Left renal cortex interstitium (tissue), 4 donors: Measurements from ENCODE around the gene RALGAPA1. TPM values are rescaled to one million over a fixed set of nuclear protein-coding genes. Genes with fewer than 3 reads are reported as not detected.
A peak's percentile ranks its signal among the peaks of the same experiment; 100 is the strongest.
"Not testable (repeated sequence)": the region's sequence is repeated elsewhere in the genome, so short reads cannot be mapped to it uniquely, and the experiment has no call there.

Source experiments
- DNase-seq, 4 donors: peaks; one replicate each; pipeline ENCODE4 v3.0.0-alpha.2; 2013; ENCODE audit warnings: low read depth in 4 of 4, low spot score in 2 of 4, missing footprints in 1 of 4
- polyA plus RNA-seq, 4 donors: library from polyadenylated mRNA; unstranded; fragments of 120-200 nt; gene quantifications; one replicate each; pipeline ENCODE4 v1.2.1, GENCODE V29; 2013; ENCODE audit not compliant: insufficient read length in 4 of 4

Gene RALGAPA1
- polyA plus RNA-seq, 4 donors, result 30.3 to 58.3 (median 43.5) TPM

DNA sequence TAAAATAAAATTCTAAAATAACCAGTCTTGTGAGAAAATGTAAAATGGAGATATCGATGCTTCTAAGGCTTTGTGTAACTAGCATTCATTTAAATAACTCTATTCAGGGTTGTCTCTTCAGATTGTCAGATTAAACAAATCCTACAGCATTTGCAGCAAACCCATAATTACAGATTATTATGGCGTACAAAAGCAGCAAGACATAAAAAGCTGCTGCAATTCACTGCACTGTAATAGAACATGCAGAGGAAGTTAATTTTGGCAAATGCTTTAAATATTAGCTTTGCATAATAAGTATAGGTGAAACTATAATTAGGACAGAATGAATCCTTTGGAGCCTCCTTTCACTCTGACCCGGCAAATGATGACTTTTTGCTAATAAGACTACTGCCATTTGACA, 176.8 kb downstream of the RALGAPA1 start:
- DNase-seq, result no peak

GRCh38 chr14:35631071-35631805, 177.9 kb downstream of the RALGAPA1 start:
- DNase-seq, result no peak

DNA sequence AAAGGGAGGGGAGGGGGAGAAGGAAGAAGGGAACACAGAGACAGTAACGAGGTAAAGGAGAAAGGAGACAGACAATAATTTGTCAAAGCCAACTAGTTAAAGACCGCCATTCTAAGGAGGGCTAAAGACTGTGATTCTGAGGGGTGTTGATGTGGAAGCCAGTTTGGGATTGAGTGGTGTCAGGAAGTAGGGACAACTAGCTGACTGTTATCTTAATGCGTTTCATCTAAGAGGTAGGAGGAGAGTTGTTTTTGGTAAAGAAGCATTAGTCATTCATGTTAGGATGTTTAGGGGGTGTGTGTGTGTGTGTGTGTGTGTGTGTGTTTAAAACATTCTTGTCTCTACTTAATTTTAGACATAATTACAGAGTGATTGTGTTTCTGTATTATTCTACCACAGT, 180.1 kb downstream of the RALGAPA1 start:
- DNase-seq, result no peak

DNA sequence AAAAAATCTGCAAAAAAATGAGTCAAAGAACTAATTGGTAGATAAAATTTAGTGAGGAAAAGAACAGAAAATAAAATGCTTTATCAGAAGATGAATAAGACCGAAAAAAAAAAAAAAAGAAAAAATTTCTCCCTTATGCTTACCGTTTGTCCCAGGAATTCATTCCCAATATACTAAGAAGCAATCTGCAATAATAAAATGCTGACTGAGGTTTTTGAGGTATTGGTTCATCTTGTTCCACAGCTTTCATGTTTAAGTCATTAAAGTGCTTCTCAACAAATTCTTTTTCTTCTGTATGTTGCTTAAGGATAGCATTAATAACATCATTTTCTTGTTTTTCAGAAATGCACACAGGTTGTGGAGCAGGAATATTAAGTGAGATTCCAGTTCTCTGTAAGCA, 182.1 kb downstream of the RALGAPA1 start:
- not testable (repeated sequence) for DNase-seq

DNA sequence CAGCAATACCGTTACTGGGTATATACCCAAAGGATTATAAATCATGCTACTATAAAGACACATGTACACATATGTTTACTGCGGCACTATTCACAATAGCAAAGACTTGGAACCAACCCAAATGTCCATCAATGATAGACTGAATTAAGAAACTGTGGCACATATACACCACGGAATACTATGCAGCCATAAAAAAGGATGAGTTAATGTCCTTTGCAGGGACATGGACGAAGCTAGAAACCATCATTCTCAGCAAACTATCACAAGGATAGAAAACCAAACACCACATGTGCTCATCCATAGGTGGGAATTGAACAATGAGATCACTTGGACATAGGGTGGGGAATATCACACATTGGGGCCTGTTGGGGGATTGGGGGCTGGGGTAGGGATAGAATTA, 187.1 kb downstream of the RALGAPA1 start:
- not testable (repeated sequence) for DNase-seq

DNA sequence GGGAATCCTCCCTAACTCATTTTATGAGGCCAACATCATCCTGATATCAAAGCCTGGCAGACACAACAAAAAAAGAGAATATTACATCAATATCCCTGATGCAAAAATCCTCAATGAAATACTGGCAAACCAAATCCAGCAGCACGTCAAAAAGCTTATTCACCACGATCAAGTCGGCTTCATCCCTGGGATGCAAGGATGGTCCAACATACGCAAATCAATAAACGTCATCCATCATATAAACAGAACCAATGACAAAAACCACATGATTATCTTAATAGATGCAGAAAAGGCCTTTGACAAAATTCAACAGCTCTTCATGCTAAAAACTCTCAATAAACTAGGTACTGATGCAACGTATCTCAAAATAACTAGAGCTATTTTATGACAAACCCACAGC, 189.1 kb downstream of the RALGAPA1 start:
- not testable (repeated sequence) for DNase-seq

- not testable (repeated sequence) for DNase-seq
Observed at GRCh38 chr14:35619461-35619860, 189.6 kb downstream of the RALGAPA1 start.

- no peak for DNase-seq
Observed at GRCh38 chr14:35617500-35617899, 191.6 kb downstream of the RALGAPA1 start.

- DNase-seq, result no peak
Observed at GRCh38 chr14:35607380-35607779, 201.7 kb downstream of the RALGAPA1 start.

GRCh38 chr14:35600253-35600652, 208.8 kb downstream of the RALGAPA1 start:
- no peak for DNase-seq

GRCh38 chr14:35594616-35595015, 214.5 kb downstream of the RALGAPA1 start:
- DNase-seq, result no peak

- DNase-seq, result not testable (repeated sequence)
Observed at GRCh38 chr14:35587373-35587772, 221.7 kb downstream of the RALGAPA1 start.

DNA sequence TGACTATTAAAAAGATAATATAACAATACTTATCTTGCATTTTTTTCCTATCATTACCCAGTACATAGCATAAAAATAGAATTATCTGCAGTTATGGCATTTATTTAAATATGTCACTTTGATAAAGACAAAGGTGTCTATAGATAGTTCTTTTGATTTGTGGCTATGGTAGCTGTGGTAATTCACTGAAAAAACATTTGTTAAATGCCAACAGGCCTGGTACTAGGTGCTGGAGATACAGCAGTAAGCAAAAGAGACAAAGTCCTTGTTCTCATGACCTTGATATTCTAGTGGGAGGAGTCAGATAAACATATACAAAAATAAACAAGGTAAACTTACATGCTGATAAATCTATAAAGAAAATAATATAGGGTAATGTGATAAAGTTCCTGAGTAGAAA, 230.5 kb downstream of the RALGAPA1 start:
- DNase-seq, result no peak

DNA sequence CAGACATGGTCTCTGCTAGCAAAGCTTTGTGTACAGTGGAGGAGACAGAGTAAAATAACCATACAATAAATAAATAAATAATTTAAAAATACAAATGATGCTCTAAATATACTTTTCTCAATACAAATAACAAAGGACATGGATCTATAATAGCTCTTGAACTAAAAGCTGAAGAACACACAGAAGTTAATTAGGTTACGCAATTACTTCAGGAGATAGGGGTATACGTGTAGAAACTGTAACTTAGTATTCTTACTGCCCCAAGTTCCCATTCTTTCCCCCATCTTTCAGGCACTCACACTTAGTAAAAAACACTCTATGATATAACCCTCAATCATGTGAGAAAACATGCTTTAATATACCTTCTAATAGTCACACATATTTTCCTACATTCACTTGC, 231.0 kb downstream of the RALGAPA1 start:
- DNase-seq, result no peak

- no peak for DNase-seq
Observed at GRCh38 chr14:35576856-35577255, 232.2 kb downstream of the RALGAPA1 start.

DNA sequence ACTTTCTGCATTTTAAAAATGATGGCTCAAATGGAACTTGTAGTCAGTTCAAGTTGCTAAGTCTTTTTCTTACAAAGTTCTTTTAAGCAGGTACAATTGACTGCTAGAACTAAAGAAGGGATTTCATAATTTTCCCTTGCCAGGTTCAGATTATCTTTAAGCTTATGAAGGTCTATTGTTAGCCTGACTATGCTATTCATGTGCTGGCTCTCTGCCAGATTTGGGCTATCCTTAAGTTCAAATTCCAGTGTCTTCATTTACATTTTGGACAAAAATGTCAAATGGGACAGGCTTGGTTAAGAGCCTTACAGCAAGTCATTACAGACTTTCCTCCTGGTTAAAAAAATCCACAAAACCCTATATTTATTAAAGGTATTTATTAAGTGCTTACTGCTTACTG, 232.8 kb downstream of the RALGAPA1 start:
- no peak for DNase-seq

- no peak for DNase-seq
Observed at GRCh38 chr14:35573911-35574310, 235.2 kb downstream of the RALGAPA1 start.

DNA sequence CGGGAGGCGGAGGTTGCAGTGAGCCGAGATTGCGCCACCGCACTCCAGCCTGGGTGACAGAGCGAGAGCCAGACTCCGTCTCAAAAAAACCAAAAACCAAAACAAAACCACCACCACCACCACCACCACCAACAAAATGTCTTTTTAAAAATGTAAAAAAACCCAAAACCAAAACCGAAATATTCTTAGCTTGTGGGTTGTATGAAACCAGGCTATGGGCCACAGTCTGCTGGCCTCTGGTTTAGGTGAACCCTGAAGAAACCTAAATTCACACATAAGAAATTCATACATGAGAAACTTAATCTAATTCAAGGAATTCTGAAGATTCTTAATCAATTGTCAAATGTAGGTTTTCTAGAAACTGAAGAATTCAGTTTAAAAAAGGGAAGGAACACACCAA, 237.5 kb downstream of the RALGAPA1 start:
- DNase-seq, result no peak

DNA sequence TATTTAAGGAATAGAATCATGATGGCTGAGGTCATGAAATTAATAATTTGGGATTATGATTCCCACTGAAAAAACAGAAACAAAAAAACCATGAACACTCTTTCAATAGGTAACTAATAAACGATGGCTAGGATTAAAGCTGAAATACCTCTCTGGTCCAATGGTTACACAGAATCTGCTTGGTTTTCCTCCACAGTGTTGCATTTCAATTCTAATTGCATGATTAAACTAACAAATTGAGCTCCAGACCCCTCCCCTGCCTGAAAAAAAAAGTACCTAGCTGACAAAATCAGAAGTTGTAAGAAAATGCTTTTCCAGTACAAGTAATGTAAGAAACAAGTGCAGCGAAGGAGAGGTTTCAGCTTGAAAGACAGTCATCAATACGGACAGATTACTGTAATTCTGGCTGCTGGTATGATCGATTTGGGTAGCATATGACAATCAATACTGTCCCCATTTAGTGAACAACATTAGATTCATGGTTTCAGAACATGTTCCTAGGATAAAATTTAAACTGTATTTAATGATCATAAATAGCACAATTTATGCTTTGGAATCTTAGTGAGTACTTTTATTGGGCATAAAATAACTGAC, 243.1 kb downstream of the RALGAPA1 start:
- DNase-seq, result peak in 2 of 4 donors; percentile 2 to 20

- DNase-seq, result no peak
Observed at GRCh38 chr14:35558680-35559079, 250.4 kb downstream of the RALGAPA1 start.

- DNase-seq, result no peak
Observed at GRCh38 chr14:35557221-35557747, 251.8 kb downstream of the RALGAPA1 start.

GRCh38 chr14:35556548-35556947, 252.5 kb downstream of the RALGAPA1 start:
- no peak for DNase-seq
